HepG2 (cell line): Measurements from ENCODE around the gene ARL5C. TPM values are rescaled to one million over a fixed set of nuclear protein-coding genes. Genes with fewer than 3 reads are reported as not detected.
A peak's percentile ranks its signal among the peaks of the same experiment; 100 is the strongest.

Experiments used
- ATRX ChIP-seq: sonication (generic); formaldehyde crosslinking; IDR thresholded peaks from 2 replicates; pipeline ENCODE4 v1.4.0; 2020; ENCODE audit warnings: missing genetic modification reagents, borderline replicate concordance
- ELF1 ChIP-seq: sonication (generic); formaldehyde crosslinking; IDR thresholded peaks from 2 replicates; pipeline ENCODE4 v1.4.0; 2020; ENCODE audit warnings: missing genetic modification reagents
- FIP1L1 ChIP-seq: fragments of 200-400 bp; formaldehyde crosslinking; IDR thresholded peaks from 2 replicates; pipeline ENCODE4 v1.6.1; 2018; ENCODE audit warnings: low read depth, mild to moderate bottlenecking, low read length, moderate library complexity, borderline replicate concordance; ENCODE audit not compliant: insufficient read depth
- HNF1A ChIP-seq, 2 experiments: sonication (generic) in 1 of 2; formaldehyde crosslinking in 1 of 2; IDR thresholded peaks; 2 replicates each; pipeline versions ENCODE4 v1.4.0 to v1.6.1; 2016 to 2020; ENCODE audit warnings: borderline replicate concordance in 1 of 2, low read depth in 1 of 2, mild to moderate bottlenecking in 1 of 2, missing genetic modification reagents in 1 of 2
- MEIS2 ChIP-seq: sonication (generic); formaldehyde crosslinking; IDR thresholded peaks from 2 replicates; pipeline ENCODE4 v1.9.0; 2021; ENCODE audit warnings: mild to moderate bottlenecking, missing genetic modification reagents
- NFATC3 ChIP-seq: sonication (generic); formaldehyde crosslinking; IDR thresholded peaks from 2 replicates; pipeline ENCODE4 v1.5.1; 2020; ENCODE audit warnings: mild to moderate bottlenecking, missing genetic modification reagents
- PITX1 ChIP-seq: sonication (generic); formaldehyde crosslinking; IDR thresholded peaks from 2 replicates; pipeline ENCODE4 v1.5.1; 2020; ENCODE audit warnings: mild to moderate bottlenecking, missing genetic modification reagents
- POGK ChIP-seq: sonication (generic); formaldehyde crosslinking; conservative IDR thresholded peaks from 2 replicates; pipeline ENCODE4 v1.8.0; 2022; ENCODE audit warnings: mild to moderate bottlenecking, moderate library complexity, missing genetic modification reagents
- RFX5 ChIP-seq: IDR thresholded peaks from 2 replicates; pipeline ENCODE4 v1.6.1; 2011; ENCODE audit warnings: low read depth, low read length, improper control_type of control experiment
- ZBTB40 ChIP-seq, 2 experiments: fragments of 450-650 bp in 1 of 2; sonication (generic) in 1 of 2; formaldehyde crosslinking in 1 of 2; IDR thresholded peaks; 2 replicates each; pipeline versions ENCODE4 v1.6.1 to v1.8.0; 2016 to 2022; ENCODE audit warnings: antibody characterized with exemption in 1 of 2, mild to moderate bottlenecking in 1 of 2, missing genetic modification reagents in 1 of 2
- ZNF549 ChIP-seq: sonication (generic); formaldehyde crosslinking; IDR thresholded peaks from 2 replicates; pipeline ENCODE4 v1.5.0; 2020; ENCODE audit warnings: missing genetic modification reagents
- ZNF557 ChIP-seq: sonication (generic); formaldehyde crosslinking; IDR thresholded peaks from 2 replicates; pipeline ENCODE4 v1.4.0; 2020; ENCODE audit warnings: missing genetic modification reagents
- ZNF615 ChIP-seq: sonication (generic); formaldehyde crosslinking; IDR thresholded peaks from 2 replicates; pipeline ENCODE4 v1.5.0; 2020; ENCODE audit warnings: mild to moderate bottlenecking, missing genetic modification reagents, borderline replicate concordance
- ZNF788 ChIP-seq: sonication (generic); formaldehyde crosslinking; IDR thresholded peaks from 2 replicates; pipeline ENCODE4 v1.5.0; 2020; ENCODE audit warnings: mild to moderate bottlenecking, missing genetic modification reagents, borderline replicate concordance
- polyA plus RNA-seq, 8 experiments: library from polyadenylated mRNA; depleted of rRNA in 3 of 8; stranded (reverse) in 7 of 8; unstranded in 1 of 8; fragments of >200 nt; fragmentation: Illumina TruSeq in 4 of 8; extraction: Trizol in 4 of 8; gene quantifications; 2 replicates each; pipeline versions ENCODE4 v1.2.1 to v1.2.3, GENCODE V29; 2011 to 2016; ENCODE audit warnings: low read depth in 4 of 8, missing spikeins in 1 of 8, mixed read lengths in 1 of 8; ENCODE audit not compliant: insufficient read depth in 1 of 8
- total RNA-seq, 5 experiments: library from RNA; depleted of rRNA; stranded (reverse); fragments of >200 nt; fragmentation: Illumina TruSeq; extraction: Trizol; gene quantifications; 2 replicates each; pipeline ENCODE4 v1.2.3, GENCODE V29; 2016; ENCODE audit warnings: low read depth in 1 of 5

Gene ARL5C
- total and polyA plus RNA-seq, 2 of the 13 experiments (the other 11 are each of a cell fraction or from before 2014, with no cell fraction given), result not detected

GRCh38 chr17:39199820-39200069 is 33.8 kb upstream of the ARL5C start (continued):
- TF ChIP-seq ZNF788 (CRISPR knock-in tag) (peak; percentile 5; the same call in 1 of the 2 replicates), FIP1L1 (no peak), PITX1 (peak; percentile 7; the same call in 1 of the 2 replicates), RFX5 (no peak), POGK (no peak), ZNF549 (CRISPR knock-in tag) (no peak), ATRX (CRISPR knock-in tag) (no peak), HNF1A (IDR thresholded peaks at IDR 0.05; ENCODE audit: low read depth) (no peak), HNF1A (CRISPR knock-in tag; IDR thresholded peaks at IDR 0.05; ENCODE audit: borderline replicate concordance) (no peak), NFATC3 (CRISPR knock-in tag) (no peak), MEIS2 (CRISPR knock-in tag) (no peak), ZBTB40 (IDR thresholded peaks at IDR 0.05) (0 out of 2 replicates have a peak, but pooled peaks have one; percentile 10), ZBTB40 (CRISPR knock-in tag; IDR thresholded peaks at IDR 0.05) (no peak), ZNF557 (CRISPR knock-in tag) (no peak), ELF1 (CRISPR knock-in tag) (peak; percentile 96), ZNF615 (CRISPR knock-in tag) (0 out of 2 replicates have a peak, but pooled peaks have one; percentile 11)
